ENCODE data around the gene SAPCD2.
A peak's percentile ranks its signal among the peaks of the same experiment; 100 is the strongest.

SAPCD2 gene

GRCh38 chr9:137044037-137044436 lies 26.3 kb downstream of the SAPCD2 start:
- H3K27ac ChIP-seq = peak overlapping the region; percentile 94
- TF ChIP-seq CTCF (conservative IDR thresholded peaks at IDR 0.05) (no peak), ZFX (IDR thresholded peaks at IDR 0.05) (no peak)

- TF ChIP-seq CTCF (conservative IDR thresholded peaks at IDR 0.05) (no peak), ZFX (IDR thresholded peaks at IDR 0.05) (no peak)
- H3K27ac ChIP-seq = peak overlapping the region; percentile 94
Measured at GRCh38 chr9:137042751-137043727, 27.3 kb downstream of the SAPCD2 start.

DNA sequence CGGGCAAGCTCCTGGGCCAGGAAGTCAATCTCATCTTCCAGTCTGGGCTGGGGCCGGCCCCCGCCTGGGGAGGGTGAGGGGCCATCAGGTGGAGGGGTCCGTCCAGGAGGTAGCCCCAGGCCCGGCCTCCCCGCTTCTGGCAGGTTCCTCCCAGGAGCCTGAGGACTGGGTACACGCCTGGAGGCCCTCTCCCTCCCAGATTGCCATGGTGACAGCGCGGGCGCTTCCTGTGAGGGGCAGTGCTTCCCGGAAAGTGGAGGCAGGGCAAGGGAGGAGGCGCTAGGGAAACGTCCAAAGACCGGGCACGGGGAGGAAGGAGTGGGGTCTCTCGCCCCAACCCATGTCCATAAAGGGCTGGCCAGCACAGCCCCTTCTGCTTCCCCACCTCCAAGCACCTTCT lies 29.2 kb downstream of the SAPCD2 start:
- H3K27ac ChIP-seq = no peak overlapping the region
- no peak for TF ChIP-seq ZFX (IDR thresholded peaks at IDR 0.05)
- TF ChIP-seq CTCF (conservative IDR thresholded peaks at IDR 0.05) = no peak

DNA sequence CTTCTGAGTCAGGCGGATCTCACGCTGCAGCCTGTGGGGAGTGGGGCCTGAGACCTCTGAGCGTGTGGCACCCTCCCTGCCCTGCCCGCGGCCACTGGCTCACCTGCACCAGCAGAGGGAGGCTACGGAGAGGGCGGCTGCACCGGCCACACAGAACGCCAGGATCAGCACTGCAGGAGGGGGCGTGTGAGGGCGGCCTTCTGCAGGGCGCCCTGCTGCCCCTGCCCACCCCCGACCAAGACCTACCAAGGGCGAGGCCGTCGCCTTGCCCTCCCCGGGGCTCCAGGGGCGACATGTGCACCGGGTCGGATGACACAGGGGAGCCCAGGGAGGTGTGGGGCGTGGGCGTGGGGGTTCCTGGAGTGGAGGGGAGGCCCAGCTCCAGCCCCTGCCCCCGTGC lies 29.8 kb downstream of the SAPCD2 start:
- H3K27ac ChIP-seq = no peak overlapping the region
- TF ChIP-seq CTCF (conservative IDR thresholded peaks at IDR 0.05) (no peak), ZFX (IDR thresholded peaks at IDR 0.05) (no peak)

DNA sequence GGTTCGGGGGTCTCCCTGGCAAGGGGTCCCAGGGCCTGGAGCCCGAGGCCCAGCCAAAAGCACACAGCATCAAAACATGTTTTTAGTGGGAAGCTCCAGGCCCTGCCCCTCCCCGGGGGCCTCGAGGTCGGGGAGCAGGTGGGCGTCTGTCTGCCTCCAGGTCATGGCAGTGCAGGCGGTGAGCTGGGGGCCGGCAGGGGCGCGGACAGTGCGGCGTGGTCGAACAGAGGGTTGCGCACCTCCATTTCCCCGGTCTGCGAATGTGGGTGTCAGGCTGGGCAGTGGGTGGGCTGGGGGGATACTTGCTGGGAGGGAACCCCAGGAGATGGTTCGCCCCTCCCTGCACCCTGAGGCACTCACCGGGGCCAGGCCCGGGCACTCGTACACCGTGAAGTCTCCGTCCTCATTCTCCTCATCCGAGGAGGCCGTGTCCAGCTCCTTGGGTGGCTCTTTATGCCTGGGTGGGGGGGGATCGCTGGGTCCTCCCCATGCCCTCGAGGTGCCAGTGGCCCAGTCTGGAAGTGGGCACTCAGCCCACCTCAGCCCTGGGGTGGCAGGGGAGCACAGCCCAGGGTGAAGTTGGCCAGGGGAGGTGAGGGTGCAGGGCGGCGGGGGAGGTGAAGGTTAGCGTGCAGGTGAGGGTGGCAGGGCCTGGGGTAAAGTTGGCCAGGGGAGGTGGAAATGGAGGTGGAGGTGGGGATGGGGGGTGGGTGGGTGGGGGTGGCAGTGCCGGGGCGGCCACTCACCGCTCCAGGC lies 30.6 kb downstream of the SAPCD2 start:
- H3K27ac ChIP-seq = no peak overlapping the region
- TF ChIP-seq CTCF (conservative IDR thresholded peaks at IDR 0.05) (no peak), ZFX (IDR thresholded peaks at IDR 0.05) (no peak)

- no peak for TF ChIP-seq ZFX (IDR thresholded peaks at IDR 0.05)
Measured at GRCh38 chr9:137038916-137039315, 31.4 kb downstream of the SAPCD2 start.

DNA sequence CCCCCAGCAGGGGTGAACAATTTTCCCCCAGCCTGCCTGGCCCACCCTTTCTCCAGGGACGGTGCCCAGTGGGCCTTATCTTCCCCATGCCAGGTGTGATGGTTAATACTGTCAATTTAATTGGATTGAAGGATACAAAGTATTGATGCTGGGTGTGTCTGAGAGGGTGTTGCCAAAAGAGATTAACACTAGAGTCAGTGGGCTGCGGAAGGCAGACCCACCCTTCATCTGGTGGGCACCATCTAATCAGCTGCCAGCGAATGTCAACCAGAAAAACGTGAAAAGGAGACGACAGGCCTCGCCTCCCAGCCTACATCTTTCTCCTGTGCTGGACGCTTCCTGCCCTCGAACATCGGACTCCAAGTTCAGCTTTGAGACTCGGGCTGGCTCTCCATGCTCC lies 32.9 kb downstream of the SAPCD2 start:
- no peak overlapping the region for H3K27ac ChIP-seq
- no peak for TF ChIP-seq ZFX (IDR thresholded peaks at IDR 0.05)
- no peak for TF ChIP-seq CTCF (conservative IDR thresholded peaks at IDR 0.05)

More at GRCh38 chr9:137038916-137039315, 31.4 kb downstream of the SAPCD2 start:
- H3K27ac ChIP-seq = no peak overlapping the region
